Fibroblast of lung (primary cell): ENCODE results near the gene ARL5C.

Source experiments
- CTCF ChIP-seq, 2 donors: IDR thresholded peaks in 1 of 2; conservative IDR thresholded peaks in 1 of 2; 1 replicate in 1 of 2; 2 replicates in 1 of 2; pipeline ENCODE4 v1.5.1; 2011 to 2012; ENCODE audit warnings: low read length in 2 of 2, control low read depth in 1 of 2, inconsistent platforms in 1 of 2, low read depth in 1 of 2, mild to moderate bottlenecking in 1 of 2
- EZH2 ChIP-seq: IDR thresholded peaks from 2 replicates; pipeline ENCODE4 v1.5.1; 2012; ENCODE audit warnings: low read length, control low read depth, mild to moderate bottlenecking; ENCODE audit errors: missing control alignments

- TF ChIP-seq CTCF (conservative IDR thresholded peaks at IDR 0.05 in 1 of 2, IDR thresholded peaks at IDR 0.05 in 1 of 2; ENCODE audit: low read depth in 1 of 2, low read length in 2 of 2) (no peak), EZH2 (no peak)
Measured at GRCh38 chr17:39212195-39212810, 46.3 kb upstream of the ARL5C start.
